ENCODE measurements around the gene PBX4.
"Not testable (repeated sequence)": the region's sequence is repeated elsewhere in the genome, so short reads cannot be mapped to it uniquely, and the experiment has no call there.

The PBX4 gene

GRCh38 chr19:19624032-19624570 is 5.6 kb upstream of the PBX4 start:
- Histone ChIP-seq H3K27me3 (ENCODE audit: low read depth, low read length) (no peaks in the 10 kb centered on the region), H3K27ac (ENCODE audit: low read length) (no peak overlapping the region), H3K4me1 (ENCODE audit: control insufficient read depth in 1 of 2, insufficient read depth in 2 of 2, low read length in 2 of 2) (peaks cover 0 to 17% of the 10 kb centered on the region in 2 donors), H3K4me3 (ENCODE audit: low read depth in 1 of 2, low read length in 2 of 2) (no peak overlapping the region), H3K36me3 (ENCODE audit: control insufficient read depth in 1 of 2, insufficient read depth in 2 of 2, low read length in 2 of 2) (no peaks in the 10 kb centered on the region), H3K9me3 (ENCODE audit: control insufficient read depth in 1 of 2, low read length in 2 of 2) (no peaks in the 10 kb centered on the region)

GRCh38 chr19:19623383-19623782 is 4.9 kb upstream of the PBX4 start:
- Histone ChIP-seq H3K4me3 (ENCODE audit: low read depth in 1 of 2, low read length in 2 of 2) (no peak overlapping the region), H3K27ac (ENCODE audit: low read length) (no peak overlapping the region), H3K9me3 (ENCODE audit: control insufficient read depth in 1 of 2, low read length in 2 of 2) (no peaks in the 10 kb centered on the region)

DNA sequence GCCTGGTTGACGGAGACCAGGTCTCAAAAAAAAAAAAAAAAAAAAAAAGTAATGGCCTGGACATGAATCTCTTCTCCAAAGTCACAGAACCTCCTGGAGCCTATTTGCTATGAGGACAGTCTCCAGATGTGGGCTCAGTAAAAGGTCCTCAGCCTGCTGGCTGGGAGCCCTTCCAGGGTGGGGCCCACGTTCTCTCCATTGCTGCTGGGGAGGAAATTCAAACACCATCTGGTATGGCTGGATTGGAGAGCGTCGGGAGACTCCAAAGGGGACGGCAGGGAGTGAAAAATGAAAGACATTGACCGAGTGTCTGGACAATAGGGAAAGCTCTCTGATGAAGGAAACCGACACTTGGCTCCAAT is 1.3 kb upstream of the PBX4 start:
- Histone ChIP-seq H3K27me3 (ENCODE audit: low read depth, low read length) (no peaks in the 10 kb centered on the region), H3K36me3 (ENCODE audit: control insufficient read depth in 1 of 2, insufficient read depth in 2 of 2, low read length in 2 of 2) (no peaks in the 10 kb centered on the region), H3K4me1 (ENCODE audit: control insufficient read depth in 1 of 2, insufficient read depth in 2 of 2, low read length in 2 of 2) (peaks cover 0 to 11% of the 10 kb centered on the region in 2 donors), H3K4me3 (ENCODE audit: low read depth in 1 of 2, low read length in 2 of 2) (no peak overlapping the region), H3K27ac (ENCODE audit: low read length) (no peak overlapping the region), H3K9me3 (ENCODE audit: control insufficient read depth in 1 of 2, low read length in 2 of 2) (no peaks in the 10 kb centered on the region)

More at GRCh38 chr19:19623383-19623782, 4.9 kb upstream of the PBX4 start:
- no peaks in the 10 kb centered on the region for H3K27me3 ChIP-seq (ENCODE audit: low read depth, low read length)
- H3K4me1 ChIP-seq (ENCODE audit: control insufficient read depth in 1 of 2, insufficient read depth in 2 of 2, low read length in 2 of 2) = peaks cover 0 to 19% of the 10 kb centered on the region in 2 donors
- no peaks in the 10 kb centered on the region for H3K36me3 ChIP-seq (ENCODE audit: control insufficient read depth in 1 of 2, insufficient read depth in 2 of 2, low read length in 2 of 2)

DNA sequence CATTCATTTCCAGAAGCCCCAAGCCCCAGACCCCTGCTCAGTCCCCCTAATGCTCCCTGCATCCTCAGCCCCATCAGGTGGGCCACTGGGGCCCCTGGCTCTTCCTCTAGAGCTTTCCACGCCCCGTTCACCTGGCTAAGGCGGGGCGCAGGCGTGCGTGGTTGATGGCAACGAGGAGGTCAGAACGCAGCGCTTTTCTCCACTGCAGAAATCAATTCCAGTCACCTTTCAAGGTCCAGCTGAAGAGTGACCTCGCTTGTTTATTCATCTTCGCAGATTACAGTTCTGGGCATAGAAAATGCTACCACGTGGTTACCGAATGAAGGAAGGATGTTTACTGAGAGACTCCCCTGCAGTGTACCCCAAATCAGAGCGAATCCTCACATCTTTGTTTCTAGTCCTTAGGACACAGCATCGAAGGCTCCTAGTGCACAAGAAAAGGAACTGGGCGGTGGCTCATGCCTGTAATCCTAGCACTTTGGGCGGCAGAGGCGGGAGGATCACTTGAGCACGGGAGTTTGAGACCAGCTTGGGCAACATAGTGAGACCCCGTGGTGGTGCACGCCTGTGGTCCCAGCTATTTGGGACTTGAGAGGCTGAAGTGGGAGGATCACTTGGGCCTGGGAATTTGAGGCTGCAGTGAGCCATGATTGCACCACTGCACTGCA is 828 bp upstream of the PBX4 start:
- Histone ChIP-seq H3K4me3 (ENCODE audit: low read depth in 1 of 2, low read length in 2 of 2) (peak overlapping the region; percentile 21 to 56), H3K36me3 (ENCODE audit: control insufficient read depth in 1 of 2, insufficient read depth in 2 of 2, low read length in 2 of 2) (no peaks in the 10 kb centered on the region), H3K27me3 (ENCODE audit: low read depth, low read length) (no peaks in the 10 kb centered on the region), H3K27ac (ENCODE audit: low read length) (no peak overlapping the region), H3K4me1 (ENCODE audit: control insufficient read depth in 1 of 2, insufficient read depth in 2 of 2, low read length in 2 of 2) (peaks cover 0 to 11% of the 10 kb centered on the region in 2 donors), H3K9me3 (ENCODE audit: control insufficient read depth in 1 of 2, low read length in 2 of 2) (no peaks in the 10 kb centered on the region)

GRCh38 chr19:19615086-19615485 is 3.4 kb downstream of the PBX4 start:
- H3K9me3 ChIP-seq (ENCODE audit: control insufficient read depth in 1 of 2, low read length in 2 of 2) = no peaks in the 10 kb centered on the region
- no peak overlapping the region for H3K27ac ChIP-seq (ENCODE audit: low read length)
- H3K4me3 ChIP-seq (ENCODE audit: low read depth in 1 of 2, low read length in 2 of 2) = no peak overlapping the region
- no peaks in the 10 kb centered on the region for H3K36me3 ChIP-seq (ENCODE audit: control insufficient read depth in 1 of 2, insufficient read depth in 2 of 2, low read length in 2 of 2)
- H3K4me1 ChIP-seq (ENCODE audit: control insufficient read depth in 1 of 2, insufficient read depth in 2 of 2, low read length in 2 of 2) = peaks cover 0 to 11% of the 10 kb centered on the region in 2 donors
- no peaks in the 10 kb centered on the region for H3K27me3 ChIP-seq (ENCODE audit: low read depth, low read length)

- Histone ChIP-seq H3K27ac (ENCODE audit: low read length) (no peak overlapping the region), H3K27me3 (ENCODE audit: low read depth, low read length) (no peaks in the 10 kb centered on the region), H3K4me3 (ENCODE audit: low read depth in 1 of 2, low read length in 2 of 2) (no peak overlapping the region), H3K9me3 (ENCODE audit: control insufficient read depth in 1 of 2, low read length in 2 of 2) (no peaks in the 10 kb centered on the region), H3K4me1 (ENCODE audit: control insufficient read depth in 1 of 2, insufficient read depth in 2 of 2, low read length in 2 of 2) (peaks cover 0 to 4% of the 10 kb centered on the region in 2 donors), H3K36me3 (ENCODE audit: control insufficient read depth in 1 of 2, insufficient read depth in 2 of 2, low read length in 2 of 2) (no peaks in the 10 kb centered on the region)
Observed at GRCh38 chr19:19613506-19613905, 5.0 kb downstream of the PBX4 start.

DNA sequence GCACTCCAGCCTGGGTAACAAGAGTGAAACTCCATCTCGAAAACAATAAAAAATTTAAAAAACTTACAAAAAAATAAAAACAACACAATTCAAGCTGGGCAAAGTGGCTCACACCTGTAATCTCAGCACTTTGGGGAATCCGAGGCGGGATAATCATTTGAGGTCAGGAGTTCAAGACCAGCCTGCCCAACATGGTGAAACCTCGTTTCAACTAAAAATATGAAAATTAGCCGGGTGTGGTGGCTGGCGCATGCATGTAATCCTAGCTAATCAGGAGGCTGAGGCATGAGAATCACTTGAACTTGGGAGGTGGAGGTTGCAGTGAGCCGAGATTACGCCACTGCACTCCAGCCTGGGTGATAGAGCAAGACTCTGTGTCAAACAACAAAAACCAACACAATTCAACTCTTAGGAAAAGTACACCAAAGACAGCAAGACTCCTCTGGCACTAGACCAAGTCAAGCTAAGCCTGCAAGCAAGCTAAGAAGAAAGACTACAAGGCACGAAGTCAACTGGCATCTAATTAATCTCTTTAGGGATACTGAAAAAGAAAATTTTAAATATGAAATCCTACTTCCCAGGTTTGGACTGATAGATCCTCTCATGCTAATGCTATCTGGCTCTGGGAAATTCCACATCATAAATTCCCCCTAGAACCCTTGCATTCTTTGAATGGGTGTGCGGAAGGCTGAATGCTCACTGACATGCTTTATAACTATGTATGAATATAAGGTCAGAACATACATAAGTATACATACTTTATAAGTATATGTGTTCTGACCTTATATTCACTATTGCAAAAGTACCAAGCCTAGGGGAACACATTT is 7.9 kb downstream of the PBX4 start:
- Histone ChIP-seq H3K4me1 (ENCODE audit: control insufficient read depth in 1 of 2, insufficient read depth in 2 of 2, low read length in 2 of 2) (no peaks in the 10 kb centered on the region), H3K27me3 (ENCODE audit: low read depth, low read length) (no peaks in the 10 kb centered on the region), H3K9me3 (ENCODE audit: control insufficient read depth in 1 of 2, low read length in 2 of 2) (no peaks in the 10 kb centered on the region), H3K4me3 (ENCODE audit: low read depth in 1 of 2, low read length in 2 of 2) (no peak overlapping the region), H3K36me3 (ENCODE audit: control insufficient read depth in 1 of 2, insufficient read depth in 2 of 2, low read length in 2 of 2) (no peaks in the 10 kb centered on the region), H3K27ac (ENCODE audit: low read length) (no peak overlapping the region)

DNA sequence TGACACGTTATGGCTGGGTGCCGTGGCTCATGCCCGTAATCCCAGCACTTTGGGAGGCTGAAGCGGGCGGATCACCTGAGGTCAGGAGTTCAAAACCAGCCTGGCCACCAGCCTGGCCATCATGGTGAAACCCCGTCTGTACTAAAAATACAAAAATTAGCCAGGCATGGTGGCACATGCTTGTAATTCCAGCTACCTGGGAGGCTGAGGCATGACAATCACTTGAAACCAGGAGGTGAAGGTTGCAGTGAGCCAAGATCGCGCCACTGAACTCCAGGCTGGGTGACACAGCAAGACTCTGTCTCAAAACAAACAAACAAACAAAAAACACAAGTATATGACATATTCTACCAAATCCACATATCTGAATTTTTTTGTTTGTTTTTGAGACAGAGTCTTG is 11.8 kb downstream of the PBX4 start:
- not testable (repeated sequence) for H3K27ac ChIP-seq (ENCODE audit: low read length); H3K9me3 ChIP-seq (ENCODE audit: control insufficient read depth in 1 of 2, low read length in 2 of 2); H3K27me3 ChIP-seq (ENCODE audit: low read depth, low read length); H3K4me1 ChIP-seq (ENCODE audit: control insufficient read depth in 1 of 2, insufficient read depth in 2 of 2, low read length in 2 of 2); H3K4me3 ChIP-seq (ENCODE audit: low read depth in 1 of 2, low read length in 2 of 2); H3K36me3 ChIP-seq (ENCODE audit: control insufficient read depth in 1 of 2, insufficient read depth in 2 of 2, low read length in 2 of 2)

DNA sequence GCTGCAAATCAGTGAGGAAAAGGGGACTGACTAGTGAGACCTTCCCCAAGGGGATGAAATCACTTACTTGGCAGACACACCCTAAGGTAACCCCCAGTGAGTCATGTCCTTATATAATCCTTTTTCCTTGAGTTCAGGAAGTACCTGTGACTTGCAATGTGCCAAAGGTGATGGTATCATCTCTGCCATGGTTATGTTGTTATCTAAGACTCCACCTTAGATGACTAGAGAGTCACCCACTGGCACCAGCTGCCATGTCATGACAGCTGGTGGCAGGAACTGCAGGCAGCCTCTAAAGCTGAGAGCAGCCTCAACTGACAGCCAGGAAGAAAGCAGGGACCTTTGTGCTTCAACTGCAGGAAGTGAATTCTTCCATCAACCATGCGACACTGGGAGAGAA is 12.5 kb downstream of the PBX4 start:
- Histone ChIP-seq H3K4me1 (ENCODE audit: control insufficient read depth in 1 of 2, insufficient read depth in 2 of 2, low read length in 2 of 2) (no peaks in the 10 kb centered on the region), H3K9me3 (ENCODE audit: control insufficient read depth in 1 of 2, low read length in 2 of 2) (no peaks in the 10 kb centered on the region), H3K27ac (ENCODE audit: low read length) (peak overlapping the region; percentile 39), H3K4me3 (ENCODE audit: low read depth in 1 of 2, low read length in 2 of 2) (no peak overlapping the region), H3K36me3 (ENCODE audit: control insufficient read depth in 1 of 2, insufficient read depth in 2 of 2, low read length in 2 of 2) (no peaks in the 10 kb centered on the region), H3K27me3 (ENCODE audit: low read depth, low read length) (no peaks in the 10 kb centered on the region)

DNA sequence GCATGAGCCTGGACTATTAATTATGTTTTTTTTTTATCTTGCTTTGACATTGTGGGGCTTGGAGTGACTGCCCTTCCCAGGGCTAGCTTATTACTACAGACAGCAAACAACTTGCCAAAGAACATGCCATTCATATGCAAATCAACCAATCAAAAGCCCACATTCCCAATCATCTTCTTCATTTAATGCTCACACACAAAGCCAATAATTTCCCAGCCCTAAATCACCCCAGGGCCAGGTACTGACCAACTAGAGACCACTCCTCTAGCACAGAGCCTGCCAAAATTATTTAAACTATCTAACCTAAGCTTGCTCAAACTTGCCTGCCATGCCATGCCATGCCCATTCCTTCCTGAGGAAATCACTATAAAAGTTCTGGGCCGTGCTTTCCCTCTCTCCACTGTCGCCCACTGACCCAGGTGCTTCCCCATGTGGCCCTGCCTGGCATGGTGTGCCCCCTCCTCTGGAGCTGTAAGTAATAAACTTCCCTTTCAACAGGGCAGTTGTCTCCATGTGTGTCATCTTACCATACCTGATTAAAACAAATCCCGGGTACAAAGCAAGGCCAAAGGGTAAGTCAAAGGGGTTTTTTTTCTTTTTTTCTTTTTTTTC is 15.7 kb downstream of the PBX4 start:
- Histone ChIP-seq H3K27ac (ENCODE audit: low read length) (no peak overlapping the region), H3K36me3 (ENCODE audit: control insufficient read depth in 1 of 2, insufficient read depth in 2 of 2, low read length in 2 of 2) (no peaks in the 10 kb centered on the region), H3K9me3 (ENCODE audit: control insufficient read depth in 1 of 2, low read length in 2 of 2) (no peaks in the 10 kb centered on the region), H3K27me3 (ENCODE audit: low read depth, low read length) (no peaks in the 10 kb centered on the region), H3K4me1 (ENCODE audit: control insufficient read depth in 1 of 2, insufficient read depth in 2 of 2, low read length in 2 of 2) (no peaks in the 10 kb centered on the region), H3K4me3 (ENCODE audit: low read depth in 1 of 2, low read length in 2 of 2) (no peak overlapping the region)

DNA sequence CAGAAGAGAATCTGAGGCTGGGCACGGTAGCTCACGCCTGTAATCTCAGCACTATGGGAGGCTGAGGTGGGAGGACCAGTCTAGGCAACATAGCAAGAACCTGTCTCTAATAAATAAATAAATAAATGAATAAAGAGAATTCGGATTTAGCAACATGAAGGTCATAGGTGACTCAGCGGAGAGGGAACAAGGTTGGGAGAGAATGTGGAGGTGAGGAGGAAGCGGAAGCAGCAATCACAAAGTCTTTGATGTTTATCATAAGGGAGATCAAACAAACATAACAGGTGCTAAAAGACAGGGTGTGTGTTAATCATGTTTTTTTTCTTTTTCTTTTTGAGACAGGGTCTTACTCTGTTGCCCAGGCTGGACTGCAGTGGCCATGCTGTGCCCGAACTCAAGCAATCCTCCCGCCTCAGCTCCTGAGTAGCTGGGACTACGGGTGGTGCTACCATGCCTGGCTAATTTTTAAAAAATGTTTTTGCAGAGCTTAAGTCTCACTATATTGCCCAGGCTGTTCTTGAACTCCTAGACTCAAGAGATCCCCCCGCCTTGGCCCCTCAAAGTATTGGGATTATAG is 16.3 kb downstream of the PBX4 start:
- Histone ChIP-seq H3K27me3 (ENCODE audit: low read depth, low read length) (no peaks in the 10 kb centered on the region), H3K4me3 (ENCODE audit: low read depth in 1 of 2, low read length in 2 of 2) (no peak overlapping the region), H3K4me1 (ENCODE audit: control insufficient read depth in 1 of 2, insufficient read depth in 2 of 2, low read length in 2 of 2) (no peaks in the 10 kb centered on the region), H3K36me3 (ENCODE audit: control insufficient read depth in 1 of 2, insufficient read depth in 2 of 2, low read length in 2 of 2) (no peaks in the 10 kb centered on the region), H3K27ac (ENCODE audit: low read length) (no peak overlapping the region), H3K9me3 (ENCODE audit: control insufficient read depth in 1 of 2, low read length in 2 of 2) (no peaks in the 10 kb centered on the region)
